ENCODE measurements around the gene A2M.

Gene A2M

GRCh38 chr12:9118158-9118557 lies 2.4 kb upstream of the A2M start:
- Histone ChIP-seq H3K4me3 (ENCODE audit: low read depth in 1 of 2, low read length in 2 of 2) (no peak overlapping the region), H3K27ac (ENCODE audit: low read depth, low read length) (peak overlapping the region; percentile 76), H3K36me3 (ENCODE audit: insufficient read depth, low read length) (peaks cover 2% of the 10 kb centered on the region), H3K4me1 (ENCODE audit: insufficient read depth, low read length) (peaks cover 12% of the 10 kb centered on the region), H3K27me3 (ENCODE audit: control insufficient read depth in 1 of 2, insufficient read depth in 2 of 2, low read length in 2 of 2) (no peaks in the 10 kb centered on the region), H3K9ac (ENCODE audit: low read length) (no peak overlapping the region), H3K9me3 (ENCODE audit: low read length) (no peaks in the 10 kb centered on the region)

- H3K4me1 ChIP-seq (ENCODE audit: insufficient read depth, low read length), result peaks cover 12% of the 10 kb centered on the region
- H3K9me3 ChIP-seq (ENCODE audit: low read length), result no peaks in the 10 kb centered on the region
- H3K36me3 ChIP-seq (ENCODE audit: insufficient read depth, low read length), result peaks cover 14% of the 10 kb centered on the region
- peak overlapping the region; percentile 39 for H3K27ac ChIP-seq (ENCODE audit: low read depth, low read length)
- no peaks in the 10 kb centered on the region for H3K27me3 ChIP-seq (ENCODE audit: control insufficient read depth in 1 of 2, insufficient read depth in 2 of 2, low read length in 2 of 2)
- peak overlapping the region; percentile 8 to 38 for H3K4me3 ChIP-seq (ENCODE audit: low read depth in 1 of 2, low read length in 2 of 2)
- H3K9ac ChIP-seq (ENCODE audit: low read length), result no peak overlapping the region
These were observed 773 bp downstream of the A2M start for GRCh38 chr12:9114946-9115345.

GRCh38 chr12:9113987-9114309 lies 1.8 kb downstream of the A2M start:
- H3K4me3 ChIP-seq (ENCODE audit: low read depth in 1 of 2, low read length in 2 of 2), result peak overlapping the region in 1 of 2 donors; percentile 19

DNA sequence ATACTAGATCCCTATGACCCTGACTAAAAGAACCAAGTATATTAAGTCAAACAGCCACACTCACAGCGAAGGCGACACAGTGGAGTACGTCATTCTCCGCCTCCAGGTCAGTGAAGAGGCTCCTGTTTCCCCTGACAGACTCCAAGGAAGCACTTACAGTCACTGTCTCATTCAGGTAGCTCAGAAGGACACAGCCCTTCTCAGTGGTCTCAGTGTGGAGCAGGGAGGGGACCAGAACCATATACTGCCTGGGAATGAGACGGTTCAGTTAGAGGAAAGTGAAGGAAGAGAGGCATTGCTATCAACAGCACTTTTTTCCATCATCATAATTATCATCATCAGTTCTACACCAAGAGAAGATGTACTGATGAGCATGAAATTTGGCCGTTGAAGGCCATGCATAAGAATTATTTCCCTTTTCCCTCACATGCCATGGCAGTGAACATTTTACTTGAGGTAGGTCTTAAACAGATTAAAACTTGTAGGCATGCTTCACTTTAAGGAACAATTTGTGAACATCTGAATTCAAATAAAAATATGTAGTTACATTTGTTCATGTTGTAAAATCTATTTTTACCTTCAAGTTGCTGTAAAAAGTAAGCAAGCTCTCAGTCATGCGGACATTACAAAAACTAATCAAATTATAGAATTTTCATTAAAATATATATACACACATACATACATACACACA lies 2.3 kb downstream of the A2M start:
- H3K9ac ChIP-seq (ENCODE audit: low read length), result no peak overlapping the region
- H3K27ac ChIP-seq (ENCODE audit: low read depth, low read length), result peak overlapping the region; percentile 66
- no peaks in the 10 kb centered on the region for H3K9me3 ChIP-seq (ENCODE audit: low read length)
- H3K4me1 ChIP-seq (ENCODE audit: insufficient read depth, low read length), result peaks cover 8% of the 10 kb centered on the region
- peaks cover 29% of the 10 kb centered on the region for H3K36me3 ChIP-seq (ENCODE audit: insufficient read depth, low read length)
- H3K4me3 ChIP-seq (ENCODE audit: low read depth in 1 of 2, low read length in 2 of 2), result peak overlapping the region in 1 of 2 donors; percentile 19
- no peaks in the 10 kb centered on the region for H3K27me3 ChIP-seq (ENCODE audit: control insufficient read depth in 1 of 2, insufficient read depth in 2 of 2, low read length in 2 of 2)

More at GRCh38 chr12:9113987-9114309, 1.8 kb downstream of the A2M start:
- peaks cover 24% of the 10 kb centered on the region for H3K36me3 ChIP-seq (ENCODE audit: insufficient read depth, low read length)
- H3K9me3 ChIP-seq (ENCODE audit: low read length), result no peaks in the 10 kb centered on the region
- H3K27me3 ChIP-seq (ENCODE audit: control insufficient read depth in 1 of 2, insufficient read depth in 2 of 2, low read length in 2 of 2), result no peaks in the 10 kb centered on the region
- peaks cover 12% of the 10 kb centered on the region for H3K4me1 ChIP-seq (ENCODE audit: insufficient read depth, low read length)
- H3K27ac ChIP-seq (ENCODE audit: low read depth, low read length), result peak overlapping the region; percentile 66
- H3K9ac ChIP-seq (ENCODE audit: low read length), result no peak overlapping the region

DNA sequence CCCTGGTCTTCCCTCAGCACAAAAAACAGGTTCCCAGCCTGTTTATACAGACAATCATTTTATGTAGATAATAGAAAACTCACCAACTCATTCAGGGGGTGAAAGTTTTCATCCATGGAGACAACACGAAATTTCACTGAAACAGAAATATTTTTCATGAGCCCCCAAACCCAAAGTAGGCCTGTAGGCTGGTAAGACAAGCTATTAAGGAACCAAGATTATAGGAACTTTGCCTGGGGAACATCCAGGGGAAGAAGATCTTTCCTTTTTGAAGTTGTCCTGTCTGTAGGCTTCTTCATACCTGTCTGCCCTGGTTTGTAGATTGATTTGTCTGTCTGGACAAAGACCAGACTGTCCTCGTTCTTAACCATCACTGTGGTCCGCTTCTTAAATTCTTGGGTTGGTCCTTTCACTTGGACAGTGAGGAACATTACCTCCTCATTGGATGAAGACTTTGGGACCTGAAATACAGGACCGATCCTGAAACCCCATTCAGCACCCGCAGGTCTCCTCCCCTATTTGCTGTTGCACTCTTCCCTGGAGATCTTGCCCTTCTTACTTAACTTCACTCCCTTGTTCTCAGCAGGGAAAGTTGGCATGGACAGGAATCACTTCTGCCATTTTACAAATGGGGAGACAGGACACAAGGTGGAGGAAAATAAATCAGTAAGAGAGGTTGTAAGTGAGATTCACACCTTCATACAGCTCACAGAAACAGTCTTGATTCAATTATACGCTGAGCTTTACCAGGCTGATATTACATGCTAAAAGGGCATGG lies 3.5 kb downstream of the A2M start:
- no peak overlapping the region for H3K4me3 ChIP-seq (ENCODE audit: low read depth in 1 of 2, low read length in 2 of 2)
- peaks cover 34% of the 10 kb centered on the region for H3K36me3 ChIP-seq (ENCODE audit: insufficient read depth, low read length)
- H3K27ac ChIP-seq (ENCODE audit: low read depth, low read length), result no peak overlapping the region

GRCh38 chr12:9111525-9111924 lies 4.2 kb downstream of the A2M start:
- Histone ChIP-seq H3K27ac (ENCODE audit: low read depth, low read length) (no peak overlapping the region), H3K9me3 (ENCODE audit: low read length) (no peaks in the 10 kb centered on the region), H3K9ac (ENCODE audit: low read length) (no peak overlapping the region), H3K27me3 (ENCODE audit: control insufficient read depth in 1 of 2, insufficient read depth in 2 of 2, low read length in 2 of 2) (no peaks in the 10 kb centered on the region), H3K4me1 (ENCODE audit: insufficient read depth, low read length) (no peaks in the 10 kb centered on the region), H3K36me3 (ENCODE audit: insufficient read depth, low read length) (peaks cover 38% of the 10 kb centered on the region), H3K4me3 (ENCODE audit: low read depth in 1 of 2, low read length in 2 of 2) (no peak overlapping the region)

More for the DNA sequence above, 3.5 kb downstream of the A2M start:
- Histone ChIP-seq H3K9me3 (ENCODE audit: low read length) (no peaks in the 10 kb centered on the region), H3K4me1 (ENCODE audit: insufficient read depth, low read length) (peaks cover 5% of the 10 kb centered on the region), H3K9ac (ENCODE audit: low read length) (no peak overlapping the region), H3K27me3 (ENCODE audit: control insufficient read depth in 1 of 2, insufficient read depth in 2 of 2, low read length in 2 of 2) (no peaks in the 10 kb centered on the region)

DNA sequence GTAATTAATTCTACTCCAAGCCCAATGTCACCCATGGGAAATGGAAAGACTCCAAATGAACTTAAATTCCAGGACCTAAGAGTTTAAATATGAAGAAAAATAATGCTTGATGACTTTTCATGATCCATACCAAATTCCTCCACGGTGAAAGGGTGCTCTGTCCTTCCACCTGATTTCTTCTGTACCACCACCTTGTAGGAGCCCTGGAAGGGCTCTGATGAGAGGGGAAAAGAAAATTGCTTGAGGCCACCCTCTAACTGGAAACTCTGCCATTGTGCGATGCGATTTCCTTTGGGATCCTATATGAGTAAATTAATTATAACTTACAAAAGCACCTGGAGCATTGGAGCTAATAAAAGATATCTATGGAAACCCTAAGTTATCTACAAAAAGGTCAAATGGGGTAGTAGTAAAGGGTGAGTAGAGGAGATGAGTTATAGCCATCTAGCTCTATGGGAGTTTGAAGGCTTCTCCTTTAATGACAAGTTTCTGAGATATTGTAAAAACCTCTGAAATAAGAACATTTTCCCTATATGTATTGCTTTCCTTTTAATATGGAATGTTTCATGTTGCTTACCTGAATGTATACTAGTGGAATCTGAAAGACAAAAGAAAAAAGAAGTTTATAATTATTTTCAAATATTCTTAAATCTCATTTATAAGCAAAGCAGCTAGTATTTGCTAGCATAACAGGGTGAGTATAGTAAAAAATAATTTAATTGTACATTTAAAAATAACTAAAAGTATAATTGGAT lies 5.8 kb downstream of the A2M start:
- Histone ChIP-seq H3K9ac (ENCODE audit: low read length) (no peak overlapping the region), H3K4me3 (ENCODE audit: low read depth in 1 of 2, low read length in 2 of 2) (no peak overlapping the region), H3K9me3 (ENCODE audit: low read length) (no peaks in the 10 kb centered on the region), H3K36me3 (ENCODE audit: insufficient read depth, low read length) (peaks cover 43% of the 10 kb centered on the region), H3K4me1 (ENCODE audit: insufficient read depth, low read length) (no peaks in the 10 kb centered on the region), H3K27ac (ENCODE audit: low read depth, low read length) (no peak overlapping the region), H3K27me3 (ENCODE audit: control insufficient read depth in 1 of 2, insufficient read depth in 2 of 2, low read length in 2 of 2) (no peaks in the 10 kb centered on the region)

- Histone ChIP-seq H3K9me3 (ENCODE audit: low read length) (no peaks in the 10 kb centered on the region), H3K36me3 (ENCODE audit: insufficient read depth, low read length) (peaks cover 48% of the 10 kb centered on the region), H3K27me3 (ENCODE audit: control insufficient read depth in 1 of 2, insufficient read depth in 2 of 2, low read length in 2 of 2) (no peaks in the 10 kb centered on the region), H3K4me3 (ENCODE audit: low read depth in 1 of 2, low read length in 2 of 2) (no peak overlapping the region), H3K27ac (ENCODE audit: low read depth, low read length) (no peak overlapping the region), H3K4me1 (ENCODE audit: insufficient read depth, low read length) (no peaks in the 10 kb centered on the region), H3K9ac (ENCODE audit: low read length) (no peak overlapping the region)
These were observed 6.6 kb downstream of the A2M start for GRCh38 chr12:9109213-9109522.

GRCh38 chr12:9108504-9109212 lies 7.1 kb downstream of the A2M start:
- Histone ChIP-seq H3K27ac (ENCODE audit: low read depth, low read length) (no peak overlapping the region), H3K4me1 (ENCODE audit: insufficient read depth, low read length) (no peaks in the 10 kb centered on the region), H3K4me3 (ENCODE audit: low read depth in 1 of 2, low read length in 2 of 2) (no peak overlapping the region), H3K36me3 (ENCODE audit: insufficient read depth, low read length) (peaks cover 53% of the 10 kb centered on the region), H3K27me3 (ENCODE audit: control insufficient read depth in 1 of 2, insufficient read depth in 2 of 2, low read length in 2 of 2) (no peaks in the 10 kb centered on the region), H3K9ac (ENCODE audit: low read length) (no peak overlapping the region), H3K9me3 (ENCODE audit: low read length) (no peaks in the 10 kb centered on the region)

- peaks cover 47% of the 10 kb centered on the region for H3K36me3 ChIP-seq (ENCODE audit: insufficient read depth, low read length)
- no peak overlapping the region for H3K4me3 ChIP-seq (ENCODE audit: low read depth in 1 of 2, low read length in 2 of 2)
- H3K9me3 ChIP-seq (ENCODE audit: low read length), result no peaks in the 10 kb centered on the region
- no peak overlapping the region for H3K27ac ChIP-seq (ENCODE audit: low read depth, low read length)
- H3K27me3 ChIP-seq (ENCODE audit: control insufficient read depth in 1 of 2, insufficient read depth in 2 of 2, low read length in 2 of 2), result no peaks in the 10 kb centered on the region
- no peak overlapping the region for H3K9ac ChIP-seq (ENCODE audit: low read length)
- no peaks in the 10 kb centered on the region for H3K4me1 ChIP-seq (ENCODE audit: insufficient read depth, low read length)
These were observed 8.2 kb downstream of the A2M start for GRCh38 chr12:9107542-9107873.
